Heart left ventricle (tissue), 16 donors: ENCODE measurements around the gene TTLL7. TPM values are rescaled to one million over a fixed set of nuclear protein-coding genes. Genes with fewer than 3 reads are reported as not detected.

Experiments
- ATAC-seq, 4 donors: fragments of 200-7000 bp; cut with Tn5 transposase; one replicate each; pipeline ENCODE4 v1.9.1; 2020 to 2022; ENCODE audit warnings: moderate library complexity in 4 of 4, mild to moderate bottlenecking in 3 of 4, moderate number of reproducible peaks in 1 of 4
- DNase-seq, 5 donors: peaks; one replicate each; pipeline ENCODE4 v3.0.0-alpha.2; 2020
- H3K27ac ChIP-seq, 12 donors: fragments of 200-600 bp; sonication (generic) in 4 of 12; one replicate each; pipeline versions ENCODE4 v1.5.0 to v1.8.0; 2016 to 2022; ENCODE audit warnings: mild to moderate bottlenecking in 2 of 12
- H3K27me3 ChIP-seq, 9 donors: fragments of 200-600 bp; sonication (generic) in 2 of 9; one replicate each; pipeline versions ENCODE4 v1.5.1 to v1.8.0; 2016 to 2022; ENCODE audit warnings: mild to moderate bottlenecking in 3 of 9
- H3K36me3 ChIP-seq, 9 donors: fragments of 200-600 bp; sonication (generic) in 2 of 9; one replicate each; pipeline versions ENCODE4 v1.5.0 to v1.8.0; 2018 to 2022; ENCODE audit warnings: mild to moderate bottlenecking in 2 of 9
- H3K4me1 ChIP-seq, 12 donors: fragments of 200-600 bp; sonication (generic) in 4 of 12; one replicate each; pipeline versions ENCODE4 v1.5.0 to v1.8.0; 2016 to 2022; ENCODE audit warnings: mild to moderate bottlenecking in 3 of 12
- H3K4me3 ChIP-seq, 12 donors: fragments of 200-600 bp; sonication (generic) in 4 of 12; one replicate each; pipeline versions ENCODE4 v1.5.0 to v1.8.0; 2017 to 2022; ENCODE audit warnings: mild to moderate bottlenecking in 9 of 12, moderate library complexity in 4 of 12
- H3K9me3 ChIP-seq, 12 donors: fragments of 200-600 bp; sonication (generic) in 4 of 12; one replicate each; pipeline versions ENCODE4 v1.5.0 to v1.8.0; 2016 to 2022; ENCODE audit warnings: mild to moderate bottlenecking in 1 of 12
- CTCF ChIP-seq, 12 donors: fragments of 200-600 bp; sonication (generic) in 4 of 12; IDR thresholded peaks; one replicate each; pipeline versions ENCODE4 v1.5.0 to v1.8.0; 2018 to 2022; ENCODE audit warnings: antibody characterized with exemption in 12 of 12, mild to moderate bottlenecking in 5 of 12
- POLR2A ChIP-seq, 2 donors: fragments of 450-650 bp; IDR thresholded peaks; one replicate each; pipeline ENCODE4 v1.6.1; 2017; ENCODE audit warnings: antibody characterized with exemption in 2 of 2, mild to moderate bottlenecking in 2 of 2, moderate library complexity in 2 of 2
- WGBS, 4 donors: extraction: QIAGEN DNeasy Blood & Tissue Kit in 2 of 4; methylation state at CpG; one replicate each; pipeline versions ENCODE4 v1.1.5 to v1.1.7; 2013 to 2018; 5-methylcytosine and 5-hydroxymethylcytosine counted together
- intact Hi-C, 10 donors: fragments of 100-400 bp; cut with DNase I; formaldehyde crosslinking; loops; one replicate each; pipeline versions ENCODE4 v1.11.1 to v1.14.2; 2022
- long read RNA-seq, 3 donors: library from polyadenylated mRNA; unstranded; transcript quantifications; one replicate each; pipeline ENCODE4 v2.0.0, GENCODE V29; 2020 to 2021
- polyA plus RNA-seq, 2 donors: library from polyadenylated mRNA; stranded (reverse); fragments of 200-250 nt; gene quantifications; one replicate each; pipeline ENCODE4 v1.2.3, GENCODE V29; 2013
- total RNA-seq, 9 donors: library from RNA; depleted of rRNA in 2 of 9; stranded (reverse); fragments of >200 nt in 2 of 9; fragmentation: NEBNext Ultra II Directional in 3 of 9; extraction: Animal tissue kit (Norgen Biotek cat#: 25700) in 3 of 9; gene quantifications; one replicate each; pipeline versions ENCODE4 v1.1.0 to v1.2.4, GENCODE V29; 2016 to 2023
- donor health status: ischemic (EF 13 %, LVEDD 7.1; RV severe dilation, severe dysfunction).
- donor health status: healthy with polysubstance abuse.
- donor health status: DM: no; HTN: yes; CAD: no.
- donor health status: DM: no; HTN: no; CAD: no.
- donor health status: ischemic (EF 25% LVEDD 6.9; RV normal size, moderate dysfunction).
- donor health status: ischemic (EF 25% LVEDD 5.7; RV mildly dilated, moderate dysfunction).
- donor health status: healthy.
- donor health status: DM: yes; HTN: yes; CAD: no.
- donor health status: ischemic (EF 35%, LVEDD 5.7; RV mildly dilated, moderate dysfunction).
- donor health status: nonischemic (EF 11% LVEDD 7.7; RV severe dilation, severe dysfunction).
- donor health status: DM: yes; HTN: yes; CAD: no.
- donor health status: PGD.
- donor health status: ischemic (EF 29% LVEDD 5.4; RV normal size, mild dysfunction).
- donor health status: nonischemic (EF 23%, LVEDD 6.1; RV moderate dilation, normal function).

The TTLL7 gene
- total RNA-seq (10 to 100 TPM in 2 of 9 donors, 1 to 10 TPM in 7; 1.6 to 12.8 (median 3.3) TPM), polyA plus RNA-seq (1 to 10 TPM in 1 of 2 donors, under 1 TPM in 1; 0.87 to 2.0 TPM)
- long read RNA-seq, donor 1, partial matches to known transcripts = 0 of 2 reads
- long read RNA-seq, donor 1, other reads (novel, unspliced or antisense) = 2 of 2 reads
- long read RNA-seq, donor 2 = 0 reads
- long read RNA-seq, donor 3, full-length matches to known transcripts = 1 of 3 reads
- long read RNA-seq, donor 3, partial matches to known transcripts = 2 of 3 reads
- long read RNA-seq, donor 3, other reads (novel, unspliced or antisense) = 0 of 3 reads

- peak within 1 kb of the TSS; percentile 64 to 91 (median 78) for H3K4me3 ChIP-seq
- H3K27me3 ChIP-seq = peaks cover 0 to 34% (median 0%) of the 10 kb centered on the region in 9 donors
- no peaks in the 10 kb centered on the region for H3K9me3 ChIP-seq
- peak within 1 kb of the TSS; percentile 41 to 86 (median 72) for H3K27ac ChIP-seq
- ATAC-seq (peak; percentile 72 to 96 (median 93)), DNase-seq (peak; percentile 74 to 88 (median 80))
- peaks cover 0 to 24% (median 2%) of the 10 kb centered on the region in 12 donors for H3K4me1 ChIP-seq
- TF ChIP-seq CTCF (IDR thresholded peaks at IDR 0.05) = peak in 1 of 12 donors; percentile 11
- TF ChIP-seq POLR2A (IDR thresholded peaks at IDR 0.05) = no peak
- WGBS, 4 donors = 1% methylated on average over 16 to 73 of the region's 73 CpGs
- intact Hi-C loops = loop anchor here in 2 of 10 donors (5.0 to 10.0 kb wide), 2 partner anchors 79 to 126 kb away; no protein-coding TSS in a partner anchor
- H3K36me3 ChIP-seq = no peaks in the 10 kb centered on the region
Measured at GRCh38 chr1:83998498-83999315, at the start of gene TTLL7. Gene TTLL7 (minus strand): TSS chr1:83999132. CDS start chr1:83952211, 46,921 bp downstream.

GRCh38 chr1:84042461-84042860 is 43.5 kb upstream of the TTLL7 start:
- ATAC-seq (no peak), DNase-seq (no peak)
- TF ChIP-seq CTCF (IDR thresholded peaks at IDR 0.05) = no peak
- TF ChIP-seq POLR2A (IDR thresholded peaks at IDR 0.05) = no peak
- Histone ChIP-seq H3K27me3 (no peaks in the 10 kb centered on the region), H3K36me3 (no peaks in the 10 kb centered on the region), H3K27ac (no peak overlapping the region), H3K9me3 (no peaks in the 10 kb centered on the region), H3K4me3 (no peak overlapping the region), H3K4me1 (no peaks in the 10 kb centered on the region)
- intact Hi-C loops = no loop called here

DNA sequence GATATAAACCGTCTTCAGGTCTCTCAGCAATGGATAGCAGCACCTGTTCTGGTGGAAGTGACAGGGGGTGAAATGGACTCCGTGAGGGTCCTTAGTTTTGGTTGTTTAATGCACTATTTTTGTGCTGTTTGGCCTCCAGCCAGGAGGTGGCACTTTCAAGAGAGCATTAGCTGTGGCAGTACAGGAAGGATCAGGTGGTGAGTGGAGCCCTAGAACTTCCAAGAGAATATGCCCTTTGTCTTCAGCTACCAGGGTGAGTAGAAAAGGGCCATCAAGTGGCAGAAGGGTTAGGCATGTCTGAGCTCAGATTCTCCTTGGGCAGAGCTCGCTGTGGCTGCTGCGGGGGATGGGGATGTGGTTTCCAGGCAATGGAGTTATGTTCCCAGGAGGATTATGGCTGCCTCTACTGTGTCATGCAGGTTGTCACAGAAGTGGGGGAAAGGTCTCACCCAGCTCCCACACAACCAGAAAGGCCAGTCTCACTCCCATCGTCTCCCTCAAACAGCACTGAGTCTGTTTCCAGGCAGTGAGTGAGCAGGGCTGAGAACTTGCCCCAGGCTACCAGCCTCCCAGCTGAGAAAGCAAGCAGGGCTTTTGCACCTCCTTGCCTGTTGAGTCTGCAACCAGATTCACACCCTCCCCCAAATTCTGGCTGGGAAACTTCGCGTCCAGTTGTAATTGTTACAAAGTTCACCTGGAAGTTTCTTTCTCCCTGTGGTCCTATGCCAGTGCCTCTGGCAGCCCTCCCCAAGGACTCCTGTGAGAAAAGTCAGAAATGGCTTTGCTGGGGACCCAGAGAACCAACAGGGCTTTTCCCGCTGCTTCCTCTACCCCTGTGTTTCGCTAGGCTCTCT is 39.1 kb upstream of the TTLL7 start:
- no peak overlapping the region for H3K27ac ChIP-seq
- ATAC-seq (no peak), DNase-seq (no peak)
- no peaks in the 10 kb centered on the region for H3K36me3 ChIP-seq
- WGBS, 4 donors = 76 to 85% (median 82%) methylated on average over 9 of the region's 9 CpGs
- TF ChIP-seq POLR2A (IDR thresholded peaks at IDR 0.05) (no peak), CTCF (IDR thresholded peaks at IDR 0.05) (no peak)
- peaks cover 0 to 3% (median 0%) of the 10 kb centered on the region in 12 donors for H3K9me3 ChIP-seq
- H3K4me3 ChIP-seq = no peak overlapping the region
- H3K27me3 ChIP-seq = no peaks in the 10 kb centered on the region
- intact Hi-C loops = no loop called here
- H3K4me1 ChIP-seq = no peaks in the 10 kb centered on the region
